D721Med (cell line): ENCODE results near the gene REG1B.
"Not testable (repeated sequence)": the region's sequence is repeated elsewhere in the genome, so short reads cannot be mapped to it uniquely, and the experiment has no call there.

Source experiments
- DNase-seq: peaks from one replicate; pipeline ENCODE4 v3.0.0; 2011; ENCODE audit warnings: low spot score; ENCODE audit not compliant: insufficient read length
- FAIRE-seq: peaks from 2 replicates; lab custom pipeline; 2011; peaks lifted over from hg19 to GRCh38; lab: Jason Lieb, UNC
- TF ChIP-seq, protein P1 (sequence below): IDR thresholded peaks from 2 replicates; pipeline ENCODE4 v1.5.1; 2012; ENCODE audit warnings: mild to moderate bottlenecking, control low read depth; ENCODE audit not compliant: insufficient read depth; ENCODE audit errors: missing control alignments

Gene REG1B

DNA sequence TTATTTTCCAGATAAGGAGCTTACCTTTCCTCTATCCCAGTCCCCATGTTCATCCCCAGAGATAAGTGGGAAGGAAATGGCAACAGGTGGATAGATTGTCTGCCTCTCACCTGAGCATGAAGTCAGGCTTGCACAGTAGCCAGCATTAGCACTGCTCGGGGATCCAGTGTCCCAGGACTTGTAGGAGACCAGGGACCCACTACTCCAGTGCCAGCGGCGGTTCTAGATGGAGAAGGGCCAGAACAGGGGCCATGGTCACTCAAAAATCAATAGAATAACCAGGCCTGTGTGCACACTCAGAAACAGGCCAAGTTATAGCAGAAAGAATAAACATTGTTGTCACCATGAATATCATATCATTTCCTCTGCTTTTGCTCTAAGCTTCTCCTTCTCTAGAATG, 2.4 kb downstream of the REG1B start:
- TF ChIP-seq, protein P1, sequence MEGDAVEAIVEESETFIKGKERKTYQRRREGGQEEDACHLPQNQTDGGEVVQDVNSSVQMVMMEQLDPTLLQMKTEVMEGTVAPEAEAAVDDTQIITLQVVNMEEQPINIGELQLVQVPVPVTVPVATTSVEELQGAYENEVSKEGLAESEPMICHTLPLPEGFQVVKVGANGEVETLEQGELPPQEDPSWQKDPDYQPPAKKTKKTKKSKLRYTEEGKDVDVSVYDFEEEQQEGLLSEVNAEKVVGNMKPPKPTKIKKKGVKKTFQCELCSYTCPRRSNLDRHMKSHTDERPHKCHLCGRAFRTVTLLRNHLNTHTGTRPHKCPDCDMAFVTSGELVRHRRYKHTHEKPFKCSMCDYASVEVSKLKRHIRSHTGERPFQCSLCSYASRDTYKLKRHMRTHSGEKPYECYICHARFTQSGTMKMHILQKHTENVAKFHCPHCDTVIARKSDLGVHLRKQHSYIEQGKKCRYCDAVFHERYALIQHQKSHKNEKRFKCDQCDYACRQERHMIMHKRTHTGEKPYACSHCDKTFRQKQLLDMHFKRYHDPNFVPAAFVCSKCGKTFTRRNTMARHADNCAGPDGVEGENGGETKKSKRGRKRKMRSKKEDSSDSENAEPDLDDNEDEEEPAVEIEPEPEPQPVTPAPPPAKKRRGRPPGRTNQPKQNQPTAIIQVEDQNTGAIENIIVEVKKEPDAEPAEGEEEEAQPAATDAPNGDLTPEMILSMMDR = no peak
- DNase-seq (no peak), FAIRE-seq (no peak)

DNA sequence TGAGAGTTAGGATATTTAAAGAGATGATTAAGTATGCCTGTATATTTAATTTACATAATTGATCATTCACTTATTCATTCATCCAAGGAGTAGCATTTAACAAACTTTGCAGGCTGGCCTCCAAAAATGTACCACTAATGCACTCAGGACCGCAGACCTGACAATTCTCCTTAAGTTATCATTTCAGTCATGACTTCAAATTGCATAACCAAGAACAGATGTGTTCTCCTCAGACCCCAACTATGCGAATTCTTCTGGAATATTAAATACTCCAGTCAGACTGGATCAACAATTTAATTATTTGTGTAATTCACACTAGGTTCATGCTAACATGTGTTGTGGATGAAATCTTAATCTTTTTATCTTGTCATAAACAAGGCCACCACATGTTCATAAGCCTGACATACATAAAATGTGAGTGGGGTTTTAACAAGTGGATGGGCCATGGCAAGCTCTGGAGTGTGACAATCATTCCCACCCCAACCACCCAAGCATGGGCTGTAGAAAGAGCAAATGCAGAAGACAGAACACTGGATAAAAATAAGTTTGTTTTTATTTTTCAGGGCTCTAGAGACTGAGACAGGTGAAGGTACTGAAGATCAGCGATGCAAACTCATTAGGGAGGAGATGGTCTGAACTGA, 3.2 kb downstream of the REG1B start:
- TF ChIP-seq, protein P1 = no peak
- no peak for FAIRE-seq
- DNase-seq = no peak

DNA sequence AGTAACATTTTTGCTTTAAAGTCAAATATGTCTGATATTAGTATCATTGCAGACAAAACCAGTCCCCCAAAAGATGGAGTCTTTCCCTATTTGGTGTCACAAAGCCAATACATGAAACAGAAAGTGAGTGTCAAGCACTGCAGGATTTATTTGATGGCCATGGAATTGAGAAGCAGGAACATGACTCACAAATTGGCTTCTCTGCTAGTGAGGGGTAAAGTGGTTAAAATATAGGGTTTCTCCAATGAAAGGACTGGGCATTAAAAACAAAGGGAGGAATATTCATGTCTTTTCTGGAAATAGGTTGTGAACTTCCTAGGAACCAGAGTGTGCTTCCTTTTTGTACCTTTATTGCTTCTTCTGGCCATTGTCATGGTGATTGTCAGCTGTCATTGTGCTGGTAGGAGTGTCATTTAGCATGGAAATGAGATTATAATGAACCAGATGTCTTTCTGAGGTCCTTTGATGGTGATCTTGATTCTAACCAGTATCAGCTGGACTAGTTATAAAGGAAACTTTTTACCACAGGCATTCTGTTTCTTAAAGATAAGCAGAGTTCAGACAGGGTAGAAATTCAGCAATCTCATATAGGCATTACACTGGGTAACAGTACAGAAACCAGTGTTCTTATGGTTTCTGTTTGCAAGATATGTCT, 4.1 kb downstream of the REG1B start:
- TF ChIP-seq, protein P1 = no peak
- FAIRE-seq = no peak
- no peak for DNase-seq

DNA sequence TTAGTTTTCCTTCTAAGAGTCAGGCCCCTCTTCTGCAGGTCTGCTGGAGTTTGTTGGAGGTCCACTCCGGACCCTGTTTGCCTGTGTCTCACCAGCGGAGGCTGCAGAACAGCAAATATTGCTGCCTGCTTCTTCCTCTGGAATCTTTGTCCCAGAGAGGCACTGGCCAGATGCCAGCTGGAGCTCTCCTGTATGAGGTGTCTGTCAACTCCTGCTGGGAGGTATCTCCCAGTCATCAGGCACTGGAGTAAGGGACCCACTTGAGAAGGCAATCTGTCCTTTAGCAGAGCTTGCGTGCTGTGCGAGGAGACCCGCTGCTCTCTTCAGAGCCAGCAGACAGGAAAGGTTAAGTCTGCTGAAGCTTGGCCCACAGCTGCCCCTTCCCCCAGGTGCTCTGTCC, 4.8 kb downstream of the REG1B start:
- DNase-seq = no peak
- FAIRE-seq = no peak
- TF ChIP-seq, protein P1 = no peak

DNA sequence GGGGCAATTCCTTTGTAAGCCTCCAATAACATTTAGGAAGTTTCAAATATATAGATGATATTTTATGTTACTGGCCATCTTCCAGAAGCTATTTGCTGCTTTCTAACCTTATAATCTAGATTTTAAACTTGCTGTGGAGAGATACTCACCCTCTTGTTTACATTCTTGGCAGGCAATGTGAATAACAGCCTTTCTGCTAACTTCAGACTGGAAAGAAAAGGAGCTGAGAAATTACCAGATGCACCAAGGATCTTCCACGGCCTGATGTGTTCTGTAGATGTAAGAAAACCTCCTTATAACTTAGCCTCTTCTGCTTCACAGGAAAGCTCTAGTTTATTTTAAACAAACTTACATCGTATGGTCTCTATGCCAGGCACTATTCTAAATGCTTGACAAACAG, 16.7 kb downstream of the REG1B start:
- TF ChIP-seq, protein P1 = no peak
- no peak for FAIRE-seq
- DNase-seq = no peak

DNA sequence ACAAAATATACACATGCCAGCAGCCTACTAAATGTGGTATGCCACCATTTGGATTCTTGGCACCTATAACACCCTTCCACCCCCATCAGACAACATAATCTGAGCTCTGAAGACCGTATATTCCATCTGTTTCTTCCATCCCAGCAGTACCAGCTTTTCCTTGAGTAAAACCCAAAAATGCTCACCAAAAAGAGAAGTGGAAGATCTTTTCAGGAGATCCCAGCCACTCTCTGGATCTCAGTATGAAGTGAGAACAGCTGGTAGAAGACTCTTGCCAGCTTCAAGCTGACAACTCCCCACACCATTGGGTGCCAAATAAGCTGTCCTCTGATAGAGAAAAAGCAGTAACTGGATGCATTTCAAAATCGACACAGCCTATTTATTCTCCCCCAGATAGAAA, 22.6 kb downstream of the REG1B start:
- FAIRE-seq = no peak
- TF ChIP-seq, protein P1 = no peak
- DNase-seq = no peak

DNA sequence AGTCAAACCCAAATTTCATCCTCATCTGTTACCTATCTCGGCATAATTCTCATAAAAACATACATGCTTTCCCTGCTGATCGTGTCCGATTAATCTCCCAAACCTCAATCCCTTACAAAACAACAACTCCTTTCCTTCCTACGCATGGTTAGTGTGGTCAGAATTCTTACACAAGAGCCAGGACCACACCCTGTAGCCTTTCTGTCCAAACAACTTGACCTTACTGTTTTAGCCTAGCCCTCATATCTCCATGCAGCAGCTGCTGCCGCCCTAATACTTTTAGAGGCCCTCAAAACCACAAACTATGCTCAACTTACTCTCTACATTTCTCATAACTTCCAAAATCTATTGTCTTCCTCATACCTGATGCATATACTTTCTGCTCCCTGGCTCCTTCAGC, 33.0 kb downstream of the REG1B start:
- FAIRE-seq, DNase-seq: not testable (repeated sequence)

DNA sequence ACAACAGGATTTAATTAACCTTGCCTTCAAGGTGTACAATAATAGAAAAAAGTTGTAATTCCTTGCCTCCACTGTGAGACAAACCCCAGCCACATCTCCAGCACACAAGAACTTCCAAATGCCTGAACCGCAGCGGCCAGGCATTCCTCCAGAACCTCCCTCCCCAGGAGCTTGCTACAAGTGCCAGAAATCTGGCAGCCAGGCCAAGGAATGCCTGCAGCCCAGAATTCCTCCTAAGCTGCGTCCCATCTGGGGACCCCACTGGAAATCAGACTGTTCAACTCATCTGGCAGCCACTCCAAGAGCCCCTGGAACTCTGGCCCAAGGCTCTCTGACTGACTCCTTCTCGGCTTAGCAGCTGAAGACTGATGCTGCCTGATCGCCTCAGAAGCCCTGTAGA, 34.3 kb downstream of the REG1B start:
- DNase-seq, FAIRE-seq: not testable (repeated sequence)
